Activated T-cell treated with anti-CD3 and anti-CD28 coated beads, Interleukin-2, amount 50 U/mL, for 4 hours (primary cell): ENCODE data around the gene RBM4B. TPM values are rescaled to one million over a fixed set of nuclear protein-coding genes. Genes with fewer than 3 reads are reported as not detected.

Experiments
- ATAC-seq, 2 donors: fragments of 200-7000 bp; cut with Tn5 transposase; one replicate each; pipeline ENCODE4 v1.10.0; 2021
- DNase-seq: peaks from one replicate; pipeline ENCODE4 v3.0.0-alpha.2; 2020
- H3K27me3 Mint-ChIP-seq: one replicate; pipeline ENCODE4 v1.8.0; 2021; ENCODE audit warnings: low read depth, mixed read lengths
- H3K36me3 Mint-ChIP-seq: one replicate; pipeline ENCODE4 v1.8.0; 2022; ENCODE audit warnings: mixed read lengths; ENCODE audit not compliant: insufficient read depth
- H3K4me1 Mint-ChIP-seq: one replicate; pipeline ENCODE4 v1.8.0; 2021; ENCODE audit warnings: low read depth, mixed read lengths
- H3K4me3 Mint-ChIP-seq: one replicate; pipeline ENCODE4 v1.8.0; 2021; ENCODE audit warnings: mild to moderate bottlenecking, moderate library complexity, mixed read lengths
- H3K9me3 Mint-ChIP-seq: one replicate; pipeline ENCODE4 v1.8.0; 2021; ENCODE audit warnings: mixed read lengths
- total RNA-seq, 3 donors: library from RNA; stranded (reverse); gene quantifications; one replicate each; pipeline ENCODE4 v1.2.1, GENCODE V29; 2021

The RBM4B gene
- total RNA-seq, 3 donors from 2014 or later, result 9.0 to 14.9 (median 12.5) TPM

DNA sequence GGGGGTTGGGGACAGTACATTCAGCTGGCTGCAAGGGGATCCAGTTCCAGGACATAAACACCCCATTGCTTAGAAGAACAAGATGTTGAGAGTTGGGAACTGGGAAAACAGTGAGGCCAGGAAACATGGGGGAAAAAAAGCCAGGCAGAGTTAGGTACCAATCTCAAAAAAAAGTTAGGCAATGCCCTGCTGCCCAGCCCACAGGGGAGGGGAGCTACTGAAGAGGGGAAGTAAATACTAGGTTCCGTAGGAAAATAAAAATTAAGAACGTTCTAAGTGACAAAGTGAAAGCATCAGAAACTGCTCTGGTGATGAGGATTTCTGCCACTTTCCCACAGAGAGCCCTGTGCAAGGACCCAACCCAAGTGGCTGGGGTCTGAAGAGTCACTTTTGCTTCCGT lies 39.3 kb upstream of the RBM4B start:
- ATAC-seq (no peak), DNase-seq (no peak)
- peaks cover 6% of the 10 kb centered on the region for H3K4me1 Mint-ChIP-seq
- peaks cover 44% of the 10 kb centered on the region for H3K27me3 Mint-ChIP-seq
- no peaks in the 10 kb centered on the region for H3K36me3 Mint-ChIP-seq
- no peaks in the 10 kb centered on the region for H3K9me3 Mint-ChIP-seq
- H3K4me3 Mint-ChIP-seq, result no peak overlapping the region

- H3K27me3 Mint-ChIP-seq, result peaks cover 42% of the 10 kb centered on the region
- no peak overlapping the region for H3K4me3 Mint-ChIP-seq
- H3K9me3 Mint-ChIP-seq, result no peaks in the 10 kb centered on the region
- H3K36me3 Mint-ChIP-seq, result no peaks in the 10 kb centered on the region
- ATAC-seq (no peak), DNase-seq (no peak)
- peaks cover 6% of the 10 kb centered on the region for H3K4me1 Mint-ChIP-seq
Measured at GRCh38 chr11:66715346-66716085, 37.8 kb upstream of the RBM4B start.

GRCh38 chr11:66713746-66714480 lies 36.2 kb upstream of the RBM4B start:
- H3K36me3 Mint-ChIP-seq, result no peaks in the 10 kb centered on the region
- no peaks in the 10 kb centered on the region for H3K9me3 Mint-ChIP-seq
- DNase-seq (no peak), ATAC-seq (no peak)
- H3K4me3 Mint-ChIP-seq, result no peak overlapping the region
- H3K27me3 Mint-ChIP-seq, result peaks cover 35% of the 10 kb centered on the region
- H3K4me1 Mint-ChIP-seq, result no peaks in the 10 kb centered on the region

DNA sequence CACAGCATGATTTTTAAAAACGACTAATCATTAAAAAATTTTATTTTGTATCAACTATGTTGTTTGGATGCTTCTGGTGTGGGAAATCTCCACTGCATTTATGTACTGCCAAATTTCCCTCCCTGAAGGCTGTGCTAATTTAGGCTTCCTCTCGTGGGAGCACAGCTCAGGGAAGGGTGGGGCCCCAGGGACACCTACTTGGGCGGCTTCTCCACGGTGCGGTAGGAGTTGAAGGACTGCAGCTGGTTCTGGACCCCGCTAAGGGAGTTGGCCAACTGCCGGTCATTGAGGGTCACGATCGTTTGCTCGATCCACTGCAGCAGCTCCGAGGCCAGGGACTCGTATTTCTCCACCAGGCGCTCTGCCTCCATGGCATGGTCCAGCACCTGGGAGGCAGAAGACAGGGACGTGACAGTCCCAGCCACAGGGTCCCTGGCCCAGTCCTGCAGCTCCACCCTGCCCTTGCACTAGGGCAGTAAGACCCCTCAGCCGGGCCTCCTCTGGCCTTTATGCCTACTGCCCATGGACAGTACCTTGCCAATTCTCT lies 32.8 kb upstream of the RBM4B start:
- no peak for ATAC-seq
- H3K36me3 Mint-ChIP-seq, result no peaks in the 10 kb centered on the region
- no peak overlapping the region for H3K4me3 Mint-ChIP-seq
- H3K9me3 Mint-ChIP-seq, result no peaks in the 10 kb centered on the region
- no peaks in the 10 kb centered on the region for H3K4me1 Mint-ChIP-seq
- DNase-seq, result no peak
- H3K27me3 Mint-ChIP-seq, result peaks cover 18% of the 10 kb centered on the region

DNA sequence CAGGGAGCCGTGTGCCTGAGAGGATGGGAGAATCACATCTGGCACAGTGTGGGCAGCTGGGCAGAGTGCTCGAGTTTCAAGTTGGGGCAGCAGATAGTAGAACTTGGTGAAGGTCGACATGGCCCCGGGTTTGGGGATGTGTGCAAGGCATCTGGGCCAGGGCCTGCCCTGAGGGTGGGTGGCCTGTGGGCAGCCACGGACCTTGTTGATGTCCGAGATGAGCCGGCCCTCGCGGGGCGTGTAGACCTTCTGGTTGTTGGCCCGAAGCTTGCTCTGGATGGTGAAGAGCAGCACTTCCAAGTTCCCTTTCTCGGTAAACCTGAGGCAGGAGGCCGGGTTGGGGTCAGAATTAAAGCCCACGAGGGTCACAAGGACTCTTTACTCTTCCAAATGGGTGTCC lies 31.0 kb upstream of the RBM4B start:
- Mint-ChIP-seq H3K4me1 (no peaks in the 10 kb centered on the region), H3K9me3 (no peaks in the 10 kb centered on the region)

GRCh38 chr11:66708094-66708493 lies 30.4 kb upstream of the RBM4B start:
- no peaks in the 10 kb centered on the region for H3K9me3 Mint-ChIP-seq
- ATAC-seq (no peak), DNase-seq (no peak)
- no peak overlapping the region for H3K4me3 Mint-ChIP-seq
- peaks cover 4% of the 10 kb centered on the region for H3K27me3 Mint-ChIP-seq
- H3K36me3 Mint-ChIP-seq, result no peaks in the 10 kb centered on the region
- H3K4me1 Mint-ChIP-seq, result no peaks in the 10 kb centered on the region

More for the DNA sequence above, 31.0 kb upstream of the RBM4B start:
- no peak for ATAC-seq
- DNase-seq, result no peak
- Mint-ChIP-seq H3K4me3 (no peak overlapping the region), H3K27me3 (peaks cover 9% of the 10 kb centered on the region), H3K36me3 (no peaks in the 10 kb centered on the region)

- no peaks in the 10 kb centered on the region for H3K4me1 Mint-ChIP-seq
Measured at GRCh38 chr11:66707486-66707885, 29.8 kb upstream of the RBM4B start.

DNA sequence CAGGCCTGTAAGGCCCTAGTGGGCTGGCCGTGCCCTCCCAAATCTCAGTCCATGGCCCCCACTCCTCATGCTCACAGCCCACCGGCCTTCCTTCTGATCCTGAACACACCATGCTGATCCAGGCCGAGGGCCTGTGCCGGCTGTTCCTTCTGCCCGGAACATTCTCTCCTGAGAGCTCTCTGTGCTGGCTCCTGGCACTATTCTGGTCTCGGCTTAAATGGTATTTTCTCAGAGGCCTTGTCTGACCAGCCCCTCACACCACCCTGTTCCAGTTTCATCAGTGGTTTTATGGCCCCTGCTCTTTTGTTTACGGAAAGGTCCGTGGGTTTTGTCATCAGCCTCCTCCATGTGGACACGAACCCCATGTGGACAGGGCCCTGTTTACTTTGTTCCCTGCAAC lies 29.3 kb upstream of the RBM4B start:
- ATAC-seq, result no peak
- no peaks in the 10 kb centered on the region for H3K4me1 Mint-ChIP-seq

More at GRCh38 chr11:66707486-66707885, 29.8 kb upstream of the RBM4B start:
- Mint-ChIP-seq H3K27me3 (peaks cover 4% of the 10 kb centered on the region), H3K4me3 (no peak overlapping the region), H3K9me3 (no peaks in the 10 kb centered on the region), H3K36me3 (no peaks in the 10 kb centered on the region)
- ATAC-seq (no peak), DNase-seq (no peak)

GRCh38 chr11:66705587-66706335 lies 28.1 kb upstream of the RBM4B start:
- H3K36me3 Mint-ChIP-seq, result no peaks in the 10 kb centered on the region
- no peaks in the 10 kb centered on the region for H3K4me1 Mint-ChIP-seq
- H3K9me3 Mint-ChIP-seq, result no peaks in the 10 kb centered on the region
- DNase-seq, result no peak
- peaks cover 1% of the 10 kb centered on the region for H3K27me3 Mint-ChIP-seq
- no peak for ATAC-seq
- no peak overlapping the region for H3K4me3 Mint-ChIP-seq

More for the DNA sequence above, 29.3 kb upstream of the RBM4B start:
- DNase-seq, result no peak
- Mint-ChIP-seq H3K4me3 (no peak overlapping the region), H3K27me3 (peaks cover 4% of the 10 kb centered on the region), H3K9me3 (no peaks in the 10 kb centered on the region), H3K36me3 (no peaks in the 10 kb centered on the region)

DNA sequence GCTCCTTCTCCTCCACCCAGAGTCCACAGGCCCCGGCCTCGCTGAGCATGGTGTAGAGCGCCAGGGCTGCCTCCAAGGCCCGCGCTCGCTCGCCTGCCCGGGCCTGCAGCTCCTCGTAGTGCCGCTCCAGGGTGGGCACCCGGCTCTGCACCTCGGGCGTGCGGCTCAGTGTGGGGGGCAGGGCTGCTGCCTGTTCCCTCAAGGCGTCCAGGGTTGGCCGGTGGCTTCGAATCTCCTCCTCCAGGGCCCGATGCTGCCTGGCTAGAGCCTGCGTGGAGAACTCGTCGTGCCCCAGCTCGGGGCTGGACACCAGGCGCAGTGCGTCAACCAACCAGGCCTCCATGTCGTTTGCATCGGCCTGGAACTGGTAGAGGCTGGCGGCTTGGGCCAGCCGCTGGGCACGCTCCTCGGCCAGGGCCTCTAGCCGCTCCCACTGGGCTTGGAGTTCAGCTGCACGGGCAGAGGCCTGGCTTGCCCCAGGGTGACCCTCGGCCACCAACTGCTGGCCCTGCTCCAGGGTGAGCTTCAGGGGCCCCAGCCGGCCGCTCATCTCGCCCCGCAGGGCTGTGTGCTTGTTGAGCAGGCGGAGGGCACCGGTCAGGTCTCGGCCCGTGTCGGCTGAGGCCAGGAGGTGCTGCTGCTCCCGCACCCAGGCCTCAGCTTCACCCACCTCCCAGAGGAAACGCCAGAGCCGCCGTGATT lies 27.1 kb upstream of the RBM4B start:
- DNase-seq (no peak), ATAC-seq (no peak)
- Mint-ChIP-seq H3K4me3 (no peak overlapping the region), H3K36me3 (no peaks in the 10 kb centered on the region), H3K9me3 (no peaks in the 10 kb centered on the region), H3K4me1 (no peaks in the 10 kb centered on the region), H3K27me3 (peaks cover 1% of the 10 kb centered on the region)

- no peaks in the 10 kb centered on the region for H3K4me1 Mint-ChIP-seq
- ATAC-seq (no peak), DNase-seq (no peak)
- H3K36me3 Mint-ChIP-seq, result no peaks in the 10 kb centered on the region
- H3K9me3 Mint-ChIP-seq, result no peaks in the 10 kb centered on the region
- H3K27me3 Mint-ChIP-seq, result no peaks in the 10 kb centered on the region
- H3K4me3 Mint-ChIP-seq, result no peak overlapping the region
Measured at GRCh38 chr11:66701432-66702240, 23.9 kb upstream of the RBM4B start.

DNA sequence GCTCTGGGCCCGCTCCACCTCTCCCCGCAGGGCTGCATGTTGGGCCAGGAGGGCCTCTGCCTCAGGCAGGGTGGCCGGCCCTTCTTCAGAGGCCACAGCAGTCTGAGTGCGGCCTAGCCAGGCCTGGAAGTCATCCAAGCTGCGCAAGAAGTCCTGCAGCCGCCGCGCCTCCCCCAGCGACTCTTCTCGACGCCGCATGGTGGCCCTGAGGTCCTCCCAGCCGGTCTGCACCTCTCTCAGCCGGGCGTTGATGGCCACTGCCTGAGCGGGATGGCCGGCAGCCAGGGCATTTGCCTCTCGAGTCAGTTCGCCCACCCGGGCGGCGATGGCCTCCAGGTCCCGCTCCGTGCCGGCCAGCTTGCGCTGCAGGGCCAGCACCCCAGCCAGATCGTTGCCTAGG lies 23.1 kb upstream of the RBM4B start:
- H3K4me1 Mint-ChIP-seq, result no peaks in the 10 kb centered on the region

GRCh38 chr11:66700337-66700736 lies 22.6 kb upstream of the RBM4B start:
- no peaks in the 10 kb centered on the region for H3K36me3 Mint-ChIP-seq
- no peaks in the 10 kb centered on the region for H3K9me3 Mint-ChIP-seq
- H3K4me3 Mint-ChIP-seq, result no peak overlapping the region
- H3K4me1 Mint-ChIP-seq, result no peaks in the 10 kb centered on the region
- no peak for ATAC-seq
- H3K27me3 Mint-ChIP-seq, result no peaks in the 10 kb centered on the region
- no peak for DNase-seq

More for the DNA sequence above, 23.1 kb upstream of the RBM4B start:
- ATAC-seq (no peak), DNase-seq (no peak)
- no peaks in the 10 kb centered on the region for H3K9me3 Mint-ChIP-seq
- H3K27me3 Mint-ChIP-seq, result no peaks in the 10 kb centered on the region
- no peak overlapping the region for H3K4me3 Mint-ChIP-seq
- H3K36me3 Mint-ChIP-seq, result no peaks in the 10 kb centered on the region
